ENCODE measurements around the gene PCGF5.
"Not testable (repeated sequence)": the region's sequence is repeated elsewhere in the genome, so short reads cannot be mapped to it uniquely, and the experiment has no call there.

Gene PCGF5

DNA sequence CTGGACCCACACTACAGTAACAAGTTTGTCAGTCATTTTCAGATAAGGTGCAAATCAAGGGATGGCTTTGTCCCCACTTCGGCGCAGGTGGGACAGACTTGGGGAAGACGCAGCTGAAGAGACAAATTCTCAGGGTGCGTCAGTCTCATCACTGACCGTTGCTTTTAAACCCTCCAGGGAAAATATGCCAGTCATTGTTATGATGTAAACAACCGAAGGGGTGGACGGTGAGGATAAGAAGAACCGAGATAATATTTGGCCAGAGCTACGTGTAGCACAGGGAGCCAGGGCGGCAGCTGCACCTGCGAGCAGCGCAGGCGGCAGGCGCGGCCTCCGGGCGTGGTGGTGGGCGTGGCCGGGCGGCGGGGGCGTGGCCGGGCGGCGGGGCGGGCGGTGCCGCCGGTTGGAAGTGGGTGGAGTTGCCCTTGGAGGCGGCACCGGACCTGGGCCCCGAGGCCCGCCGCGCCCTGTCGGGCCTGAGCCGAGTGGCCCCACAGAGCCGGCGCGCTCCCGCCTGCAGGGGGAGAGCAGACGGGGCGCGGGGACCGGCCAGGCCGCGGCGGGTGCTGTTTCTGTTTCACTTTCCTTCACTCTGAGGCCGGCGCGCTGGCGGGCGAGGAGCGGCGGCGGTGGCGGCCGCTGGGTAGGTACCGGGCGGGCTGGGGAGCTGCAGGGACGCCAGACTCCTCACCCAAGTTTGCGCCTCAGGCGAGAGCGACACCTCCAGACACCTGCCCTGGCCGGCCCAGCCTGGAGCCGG is at the start of gene PCGF5:
TSS of gene PCGF5 (plus strand) at position 470 of the 760 bp plus-strand sequence. CDS start 2,209 bp downstream, outside the sequence.
- in situ Hi-C loops (cut with MboI; ENCODE audit: low sequenced_read_pairs): no loop called here

DNA sequence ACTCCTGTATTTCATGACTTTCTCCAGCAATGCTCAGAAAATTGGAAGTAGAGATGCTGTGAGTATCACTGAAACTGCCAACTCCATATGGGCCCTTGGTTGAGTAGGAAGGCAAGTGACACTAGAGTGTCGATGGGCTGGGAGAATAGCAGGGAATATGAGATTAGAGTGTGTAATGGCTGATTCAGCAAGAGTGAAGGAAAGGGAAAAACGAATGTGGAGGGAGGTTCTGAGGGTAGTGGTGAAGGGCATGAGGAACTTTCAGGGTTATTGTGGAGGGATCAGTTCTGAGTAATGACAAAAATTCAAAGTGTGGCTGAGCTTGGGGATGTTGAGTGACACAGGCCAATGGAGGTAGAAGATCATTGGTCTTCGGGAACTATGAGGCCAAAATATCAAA is 49.0 kb upstream of the PCGF5 start:
- in situ Hi-C loops (cut with MboI; ENCODE audit: low sequenced_read_pairs): no loop called here

DNA sequence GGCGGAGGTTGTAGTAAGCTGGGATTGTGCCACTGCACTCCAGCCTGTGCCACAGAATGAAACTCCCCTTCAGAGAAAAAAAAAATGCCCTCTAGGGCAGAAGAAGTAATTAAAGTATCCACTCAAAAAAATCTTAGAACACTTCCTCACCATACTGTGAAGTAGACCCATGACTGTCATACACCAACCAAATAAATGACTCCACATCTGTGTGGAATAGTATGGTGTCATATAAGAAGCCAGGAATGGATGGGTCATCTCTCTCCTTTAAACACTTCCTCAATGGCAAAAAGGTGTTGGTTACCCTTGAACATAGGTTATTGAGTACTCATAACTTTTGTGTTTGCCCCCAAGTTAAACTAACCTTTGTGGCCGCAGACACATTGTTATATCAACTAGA is 48.1 kb upstream of the PCGF5 start:
- in situ Hi-C loops (cut with MboI; ENCODE audit: low sequenced_read_pairs): no loop called here

DNA sequence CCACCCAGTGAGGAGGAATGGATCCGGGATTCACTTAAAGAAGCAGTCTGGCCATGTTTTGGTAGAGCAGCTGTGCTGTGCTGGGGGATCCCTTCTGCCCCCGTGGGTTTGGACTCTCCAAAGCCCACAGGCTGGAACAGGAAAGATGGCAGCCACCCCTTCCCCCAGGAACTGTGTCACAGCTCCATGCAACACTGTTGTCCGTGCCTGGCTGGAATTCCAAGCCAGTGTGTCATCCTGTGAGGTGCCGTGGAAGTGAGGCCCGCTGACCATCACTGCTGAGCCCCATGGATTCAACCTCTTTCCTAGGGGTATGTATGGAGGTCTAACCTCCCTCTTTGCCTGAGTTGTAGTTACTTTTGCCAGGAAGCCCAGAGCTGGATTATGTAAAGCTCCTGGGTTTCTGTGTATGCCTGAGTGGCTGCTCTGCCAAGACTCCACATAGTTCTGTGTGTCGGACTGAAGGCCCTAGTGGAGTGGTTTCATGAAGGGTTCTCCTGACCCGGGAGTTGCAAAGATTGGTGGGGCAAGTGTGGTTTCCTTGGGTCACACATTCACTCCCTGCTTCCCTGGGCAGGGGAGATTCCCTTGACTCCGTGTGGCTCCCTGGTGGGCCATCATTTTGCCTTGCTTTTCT is 35.1 kb upstream of the PCGF5 start:
- in situ Hi-C loops (cut with MboI; ENCODE audit: low sequenced_read_pairs): no loop called here

DNA sequence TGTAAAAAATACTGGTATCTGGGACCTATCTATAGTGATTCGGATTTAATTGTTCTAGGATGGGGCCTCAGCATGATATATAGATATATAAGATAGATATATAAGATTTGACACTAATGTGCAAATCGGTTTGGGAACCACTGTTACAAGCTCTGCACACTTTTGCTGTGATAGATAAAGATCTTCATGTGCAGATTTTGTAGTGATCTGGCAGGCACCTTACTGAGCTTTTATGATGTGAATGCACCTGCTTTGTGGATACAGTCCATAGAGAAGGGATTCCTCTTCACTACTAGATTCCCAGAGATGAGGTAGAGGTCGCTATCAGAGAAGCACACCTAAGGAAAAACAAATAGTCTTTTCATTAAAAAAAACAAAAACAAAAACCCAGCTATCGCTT is 33.3 kb upstream of the PCGF5 start:
- in situ Hi-C loops (cut with MboI; ENCODE audit: low sequenced_read_pairs): no loop called here

DNA sequence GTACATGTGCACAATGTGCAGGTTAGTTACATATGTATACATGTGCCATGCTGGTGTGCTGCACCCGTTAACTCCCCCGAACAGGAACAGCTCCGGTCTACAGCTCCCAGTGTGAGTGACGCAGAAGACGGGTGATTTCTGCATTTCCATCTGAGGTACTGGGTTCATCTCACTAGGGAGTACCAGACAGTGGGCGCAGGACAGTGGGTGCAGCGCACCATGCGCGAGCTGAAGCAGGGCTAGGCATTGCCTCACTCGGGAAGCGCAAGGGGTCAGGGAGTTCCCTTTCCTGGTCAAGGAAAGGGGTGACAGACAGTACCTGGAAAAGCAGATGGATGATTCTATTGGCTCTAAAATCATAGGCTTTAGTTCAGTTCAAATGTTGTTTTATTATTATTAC is 32.5 kb upstream of the PCGF5 start:
- in situ Hi-C loops (cut with MboI; ENCODE audit: low sequenced_read_pairs): not testable (repeated sequence)

DNA sequence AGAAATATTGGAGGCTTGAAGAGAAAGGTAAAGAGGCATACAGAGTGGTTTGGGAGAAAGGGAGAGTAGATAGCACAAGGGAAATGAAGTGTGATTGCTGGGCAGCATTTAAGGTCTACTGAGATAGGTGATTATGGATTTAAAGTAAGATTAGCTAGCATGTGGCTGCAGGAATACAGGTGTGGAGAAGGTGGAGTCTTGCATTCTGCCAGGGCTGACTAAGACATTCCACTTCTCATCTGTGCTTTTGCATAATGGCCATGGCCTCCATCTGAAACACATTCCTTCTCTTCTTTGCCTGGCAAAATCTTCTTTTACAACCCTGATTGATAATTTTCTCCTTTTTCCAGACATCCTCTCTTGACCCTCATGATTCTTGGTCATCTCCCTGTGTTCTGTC is 31.6 kb upstream of the PCGF5 start:
- in situ Hi-C loops (cut with MboI; ENCODE audit: low sequenced_read_pairs): no loop called here

DNA sequence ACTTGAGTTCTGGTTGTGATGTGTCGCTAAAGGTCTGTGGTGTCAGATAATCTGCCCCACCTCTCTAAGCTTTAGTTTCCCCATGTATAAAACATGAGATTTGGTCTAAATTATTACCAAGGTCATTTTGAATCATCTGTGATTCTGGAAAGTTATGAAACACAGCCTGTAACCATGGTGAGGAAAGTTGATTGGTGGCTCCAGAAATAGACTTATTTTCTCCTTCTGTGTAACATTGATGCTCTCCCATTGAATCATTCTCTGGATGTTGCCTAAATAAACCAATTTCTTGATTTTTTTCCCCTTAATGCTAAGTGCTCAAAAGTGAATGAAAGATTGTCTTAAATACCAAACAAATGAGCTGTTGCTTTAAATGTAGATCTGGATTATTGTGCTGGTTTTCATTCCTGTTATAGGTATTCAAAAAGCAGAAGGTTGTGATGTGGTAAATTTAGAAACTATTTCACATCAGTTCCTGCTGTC is 30.0 kb upstream of the PCGF5 start:
- in situ Hi-C loops (cut with MboI; ENCODE audit: low sequenced_read_pairs): no loop called here

DNA sequence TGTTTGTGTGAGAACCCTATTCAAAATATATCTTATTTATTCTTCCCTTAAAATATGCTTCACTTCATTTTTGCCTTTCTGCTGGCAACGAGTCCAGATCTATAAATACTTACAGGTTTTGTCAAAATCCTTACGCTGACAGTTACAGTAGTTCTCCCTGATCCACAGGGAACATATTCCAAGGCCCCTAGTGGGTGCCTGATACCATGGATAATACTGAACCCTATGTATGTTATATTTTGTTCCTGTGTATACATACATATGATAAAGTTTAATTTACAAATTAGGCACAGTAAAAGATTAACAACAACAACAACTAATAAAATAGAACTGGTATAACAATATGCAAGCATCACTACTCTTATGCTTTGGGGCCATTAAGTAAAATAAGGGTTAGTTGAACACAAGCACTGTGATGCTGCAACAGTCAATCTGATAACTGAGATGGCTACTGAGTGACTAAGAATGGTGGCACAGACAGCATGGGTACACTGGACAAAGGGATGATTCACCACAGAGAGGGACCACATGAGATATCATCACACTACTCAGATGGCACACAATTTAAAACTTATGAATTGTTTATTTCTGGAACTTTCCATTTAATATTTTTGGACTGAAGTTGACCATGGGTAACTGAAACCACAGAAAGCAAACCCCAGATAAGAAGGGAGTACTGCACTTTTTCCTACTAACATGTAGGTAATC is 29.4 kb upstream of the PCGF5 start:
- in situ Hi-C loops (cut with MboI; ENCODE audit: low sequenced_read_pairs): no loop called here

DNA sequence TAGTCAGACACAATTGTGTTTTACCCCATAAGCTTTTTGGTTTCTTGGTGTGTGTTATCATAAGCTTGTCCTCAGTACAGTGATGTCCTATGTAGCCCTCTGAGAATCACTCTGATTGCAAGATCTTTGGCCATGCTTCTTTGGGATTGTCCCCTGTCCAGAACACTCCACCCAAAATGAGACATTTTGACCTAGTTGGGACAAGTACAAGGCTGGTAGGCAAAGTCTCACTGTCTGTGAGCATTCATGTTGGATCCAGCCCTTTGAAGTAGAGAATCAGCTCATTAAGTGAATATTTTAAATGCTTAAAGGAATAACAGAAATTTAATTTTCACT is 28.9 kb upstream of the PCGF5 start:
- in situ Hi-C loops (cut with MboI; ENCODE audit: low sequenced_read_pairs): no loop called here

DNA sequence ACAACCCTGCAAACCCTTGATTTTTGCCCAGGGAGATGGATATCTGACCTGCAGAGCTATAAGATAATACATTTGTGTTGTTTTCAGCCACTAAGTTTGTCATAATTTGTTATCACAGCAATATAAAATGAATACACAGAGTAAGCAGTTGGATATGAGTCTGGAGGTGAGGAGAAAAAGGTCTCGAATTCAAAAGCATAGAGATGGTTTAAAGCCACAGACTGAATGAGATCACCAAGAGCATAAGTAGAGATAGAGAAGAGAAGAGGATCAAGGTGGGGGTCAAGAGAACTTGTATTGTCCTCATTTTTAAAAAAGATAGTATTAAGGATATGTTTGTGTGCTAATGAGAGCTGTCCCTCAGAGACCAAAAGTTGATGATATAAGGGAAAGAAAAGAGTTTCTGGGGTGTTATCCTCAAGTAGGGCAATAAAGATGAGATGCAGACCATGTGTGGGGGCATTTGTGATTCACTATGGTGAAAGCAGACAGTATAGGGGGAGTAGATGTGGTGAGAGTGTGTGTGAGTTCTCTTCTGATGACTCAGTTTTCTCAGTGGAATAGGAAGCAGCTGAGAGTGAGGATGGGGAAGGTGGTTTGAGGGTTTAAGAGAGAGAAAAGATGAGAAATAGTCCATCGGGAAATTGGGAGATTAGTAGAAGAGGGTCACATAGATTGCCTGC is 25.8 kb upstream of the PCGF5 start:
- in situ Hi-C loops (cut with MboI; ENCODE audit: low sequenced_read_pairs): no loop called here

DNA sequence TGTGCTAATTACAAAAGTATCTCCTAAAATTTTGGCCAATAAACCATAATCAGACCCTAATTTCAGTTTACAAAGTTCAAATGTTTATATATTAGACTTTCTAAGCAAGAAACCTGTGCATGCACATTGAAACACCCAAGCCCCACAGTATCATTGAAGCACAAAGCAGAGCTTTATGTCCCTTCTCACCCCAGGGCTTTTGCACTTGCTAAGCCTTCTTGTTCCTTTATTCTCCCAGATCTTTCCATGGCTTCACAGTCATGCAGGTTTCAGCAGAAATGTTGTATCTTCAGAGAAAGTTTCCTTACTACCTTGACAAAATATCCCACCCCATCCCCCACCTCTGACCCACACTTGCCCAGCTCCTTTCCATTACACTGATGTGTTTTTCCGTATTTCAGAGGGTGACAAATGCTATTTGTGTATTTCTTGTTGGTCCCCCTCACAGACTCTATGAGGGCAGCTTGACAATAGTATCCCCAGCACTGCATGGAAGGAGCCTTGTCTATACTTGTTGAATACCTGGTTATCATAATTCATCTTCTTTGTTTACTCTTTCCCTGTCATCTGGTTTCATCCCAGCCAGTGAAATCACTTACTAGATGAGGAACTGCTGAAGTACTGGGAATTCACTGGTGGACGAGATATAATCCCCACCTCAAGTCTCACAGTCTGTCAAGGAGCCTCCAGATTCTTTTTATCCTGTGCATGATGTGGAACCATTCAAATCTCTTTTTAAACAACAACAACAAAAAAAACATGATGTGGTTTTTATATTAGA is 24.0 kb upstream of the PCGF5 start:
- in situ Hi-C loops (cut with MboI; ENCODE audit: low sequenced_read_pairs): no loop called here

DNA sequence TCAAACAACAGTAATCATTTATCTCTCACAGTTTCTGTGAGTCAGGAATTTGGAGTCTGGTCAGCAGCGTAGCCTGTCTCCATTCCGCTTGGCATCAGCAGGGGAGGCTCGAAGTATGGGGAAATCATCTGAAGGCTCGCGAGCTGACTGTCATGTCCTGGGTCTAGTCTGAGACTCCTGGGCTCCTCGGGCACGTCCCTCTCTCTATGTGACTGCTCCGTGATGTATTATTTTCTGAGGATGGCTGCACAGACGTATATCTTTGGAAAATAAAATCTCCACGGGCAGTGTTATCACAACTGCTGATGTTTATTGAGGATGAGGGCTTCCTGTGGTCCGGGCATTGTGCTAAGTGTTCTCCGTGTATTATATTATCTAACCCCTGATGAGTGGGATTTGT is 23.3 kb upstream of the PCGF5 start:
- in situ Hi-C loops (cut with MboI; ENCODE audit: low sequenced_read_pairs): no loop called here

DNA sequence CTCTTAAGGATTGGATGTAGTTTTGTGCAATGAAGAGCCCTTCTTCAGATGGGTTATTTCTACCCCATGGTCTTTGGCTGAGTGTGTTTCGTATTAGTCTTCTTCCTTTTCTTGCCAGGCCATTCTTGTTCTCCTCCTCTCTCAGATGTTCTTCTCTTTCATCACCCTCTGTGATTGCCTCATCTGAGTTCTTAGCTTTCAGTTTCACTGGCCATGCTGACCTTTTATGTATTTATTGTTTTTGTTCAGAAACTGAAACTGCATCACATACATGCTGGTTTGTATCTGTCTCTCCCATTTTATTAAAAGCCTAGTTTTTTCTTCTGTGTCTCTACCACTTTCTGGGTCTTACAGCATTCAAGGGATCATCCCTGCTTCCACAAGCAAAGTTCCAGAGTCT is 21.7 kb upstream of the PCGF5 start:
- in situ Hi-C loops (cut with MboI; ENCODE audit: low sequenced_read_pairs): no loop called here

DNA sequence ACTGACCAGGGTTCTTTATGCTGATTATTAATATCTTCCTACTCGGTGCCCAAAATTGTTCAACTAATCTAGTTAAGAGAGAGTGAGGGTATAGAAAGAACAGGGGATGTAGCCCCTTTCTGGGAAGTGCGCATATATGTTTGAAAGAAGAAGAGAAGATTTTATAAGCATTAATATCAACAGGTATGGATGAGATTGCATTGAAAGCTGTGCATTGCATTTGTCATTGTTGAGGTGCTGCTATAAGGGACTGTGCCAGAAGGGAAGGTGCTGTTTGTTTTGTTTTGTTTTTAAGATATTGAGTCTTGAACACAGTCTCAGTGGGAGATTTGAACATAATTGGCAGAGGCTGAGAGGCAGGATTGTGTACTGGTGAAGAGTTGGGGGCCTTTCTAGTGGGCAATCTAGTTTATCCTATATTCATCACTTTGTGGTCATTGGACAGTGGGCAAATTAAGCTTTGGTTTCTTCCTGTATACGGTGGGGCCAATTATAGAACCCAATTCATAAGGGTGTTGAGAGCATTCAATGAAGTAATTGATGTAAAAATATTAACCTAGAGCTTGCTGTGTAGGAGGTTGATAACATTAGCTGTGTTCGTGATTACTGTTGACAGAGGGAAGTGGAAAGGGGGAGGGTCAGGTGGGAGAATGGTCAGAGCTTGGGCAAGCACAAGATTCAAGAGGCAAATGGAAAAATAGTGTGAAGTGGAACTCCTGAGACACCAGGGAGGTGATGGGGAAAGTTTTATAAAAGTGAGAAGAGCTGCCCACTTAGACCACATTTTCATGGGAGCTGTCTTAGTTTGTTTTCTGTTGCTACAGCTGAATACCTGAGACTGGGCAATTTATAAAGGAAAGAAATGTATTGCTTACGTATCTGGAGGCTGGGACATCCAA is 19.9 kb upstream of the PCGF5 start:
- in situ Hi-C loops (cut with MboI; ENCODE audit: low sequenced_read_pairs): no loop called here

DNA sequence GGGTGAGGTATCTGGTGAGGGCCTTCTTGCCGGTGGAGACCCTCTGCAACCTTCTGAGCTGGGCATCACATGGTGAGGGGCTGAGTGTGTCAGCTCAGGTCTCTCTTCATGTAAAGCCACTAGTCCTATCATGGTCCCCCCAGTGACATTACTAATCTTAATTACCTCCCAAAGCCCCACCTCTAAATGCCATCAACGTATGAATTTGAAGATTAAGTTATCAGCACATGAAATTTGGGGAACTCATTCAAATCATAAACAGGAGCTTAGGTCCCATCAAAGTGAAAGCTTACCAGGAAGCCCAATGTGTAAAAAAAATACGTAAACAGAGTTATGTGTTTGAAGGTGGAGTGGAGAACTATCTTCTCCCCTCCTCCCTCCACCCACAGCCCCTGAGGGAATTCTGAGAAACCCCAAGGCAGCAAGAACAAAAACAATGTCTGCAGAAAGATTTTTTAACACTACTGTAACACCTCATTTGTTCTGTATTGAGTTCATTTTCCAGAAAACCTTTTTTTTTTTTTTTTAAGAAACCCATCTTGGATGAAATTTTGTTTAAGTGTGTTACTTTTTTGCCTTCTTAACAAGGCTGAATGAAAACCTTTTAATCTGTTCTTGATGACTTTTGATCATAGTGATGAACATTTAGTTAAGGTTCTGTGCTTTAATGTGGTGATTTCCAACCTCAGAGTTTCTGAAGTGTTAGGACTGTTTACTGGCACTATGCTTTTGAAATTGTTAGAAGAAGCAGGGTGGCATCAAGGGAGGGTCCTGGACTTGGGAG is 19.1 kb upstream of the PCGF5 start:
- in situ Hi-C loops (cut with MboI; ENCODE audit: low sequenced_read_pairs): no loop called here

DNA sequence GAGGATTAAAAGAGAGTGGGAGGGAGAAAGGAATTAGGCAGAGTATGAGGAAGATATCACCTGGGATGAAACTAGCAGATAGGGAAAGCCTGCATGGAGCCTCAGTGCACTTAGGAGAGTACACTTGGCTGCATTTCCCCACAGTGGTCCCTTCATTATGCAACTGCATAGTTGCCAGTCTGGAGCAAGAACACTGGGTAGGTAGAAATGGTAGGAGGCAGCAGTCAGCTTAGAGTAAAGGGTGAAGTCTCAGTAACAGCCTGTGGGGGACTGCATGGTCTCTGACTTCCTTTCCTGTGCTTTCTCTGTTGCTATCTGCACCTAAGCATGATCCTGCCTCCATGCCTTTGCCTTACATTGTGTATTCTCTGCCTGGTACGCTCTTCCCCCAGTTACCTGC is 14.0 kb upstream of the PCGF5 start:
- in situ Hi-C loops (cut with MboI; ENCODE audit: low sequenced_read_pairs): no loop called here

DNA sequence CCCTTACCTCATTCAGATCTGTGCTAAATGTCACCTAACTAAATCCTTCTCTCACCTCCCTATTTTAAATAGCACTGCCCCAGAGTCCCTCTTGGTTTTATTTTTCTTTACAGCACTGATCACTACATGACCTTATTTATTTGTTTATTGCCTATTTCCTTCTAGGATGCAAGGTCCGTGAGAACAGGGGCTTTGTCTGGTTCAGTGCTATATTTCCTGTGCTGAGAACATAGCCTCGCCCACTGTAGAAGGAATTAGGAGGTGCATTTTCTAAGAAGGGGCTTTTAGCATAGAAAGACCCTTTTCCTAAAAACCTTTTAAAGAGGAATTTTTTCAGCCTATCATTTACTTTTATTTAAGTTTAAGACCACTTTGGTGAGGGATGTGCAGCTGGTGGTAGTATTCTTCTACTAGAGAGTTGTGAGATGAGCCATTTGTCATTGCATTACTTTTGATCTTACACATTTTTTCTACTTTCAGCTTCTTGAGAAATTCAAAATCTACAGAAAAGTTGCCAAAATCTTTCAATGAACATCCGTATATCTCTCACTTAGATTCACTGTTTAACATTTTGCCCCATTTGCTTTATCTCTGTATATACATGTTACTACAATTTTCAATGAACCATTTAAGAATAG is 13.5 kb upstream of the PCGF5 start:
- in situ Hi-C loops (cut with MboI; ENCODE audit: low sequenced_read_pairs): no loop called here

Measured in HL-60/S4 (cell line).